Measurements from ENCODE around the gene PLEKHA6. TPM values are rescaled to one million over a fixed set of nuclear protein-coding genes. Genes with fewer than 3 reads are reported as not detected.

PLEKHA6 gene
- total and polyA plus RNA-seq, 2 donors (not counting 1 experiment from before 2014, with no cell fraction given): 0.31 to 0.47 TPM

GRCh38 chr1:204367193-204367858 is 7.6 kb upstream of the PLEKHA6 start:
- Mint-ChIP-seq H3K27me3 (peaks cover 43% of the 10 kb centered on the region), H3K4me1 (peaks cover 8% of the 10 kb centered on the region), H3K9me3 (ENCODE audit: insufficient read depth) (no peaks in the 10 kb centered on the region), H3K27ac (no peak overlapping the region), H3K4me3 (no peak overlapping the region)
- no peaks in the 10 kb centered on the region for H4K20me1 ChIP-seq (ENCODE audit: control insufficient read depth, insufficient read depth, low read length, poor library complexity, severe bottlenecking)
- 93% methylated on average over 13 of the region's 16 CpGs for WGBS (ENCODE audit: insufficient coverage)
- DNase-seq: no peak
- H3K27ac ChIP-seq (ENCODE audit: low read length in 2 of 2): no peak overlapping the region
- CTCF ChIA-PET: interaction anchor here (1.0 to 1.5 kb wide), 3 partner anchors 22 to 109 kb away, joined by 3 to 4 read pairs (median 3); no protein-coding TSS in a partner anchor
- H3K79me2 ChIP-seq (ENCODE audit: control insufficient read depth, insufficient read depth, low read length): no peaks in the 10 kb centered on the region
- peaks cover 0 to 6% (median 0%) of the 10 kb centered on the region in 3 donors for H3K9me3 ChIP-seq (ENCODE audit: control extremely low read depth in 1 of 3, control insufficient read depth in 2 of 3, insufficient read depth in 1 of 3, low read length in 2 of 3)
- H3K4me2 ChIP-seq (replicated peaks; ENCODE audit: low read depth, low read length, poor library complexity, severe bottlenecking): no peak overlapping the region
- H3K4me3 ChIP-seq (ENCODE audit: control extremely low read depth in 1 of 5, extremely low read depth in 1 of 5, insufficient read depth in 1 of 5, low read depth in 2 of 5, low read length in 4 of 5): no peak overlapping the region
- H3K27me3 ChIP-seq (replicated peaks in 1 of 4; ENCODE audit: control extremely low read depth in 1 of 4, control insufficient read depth in 3 of 4, insufficient read depth in 4 of 4, low read length in 3 of 4): peaks cover 0 to 19% (median 4%) of the 10 kb centered on the region in 4 experiments
- ATAC-seq (ENCODE audit: low read depth): no peak
- peaks cover 4 to 14% of the 10 kb centered on the region in 2 donors for H3K4me1 ChIP-seq (ENCODE audit: control insufficient read depth in 2 of 2, insufficient read depth in 2 of 2, low read length in 2 of 2)
- intact Hi-C loops (cut with micrococcal nuclease): loop anchor here (10.0 kb wide), 1 partner anchor 863 kb away; no protein-coding TSS in a partner anchor
- POLR2A ChIA-PET: no interaction called here
- H3K36me3 ChIP-seq (replicated peaks in 1 of 2; ENCODE audit: control extremely low read depth in 1 of 2, control insufficient read depth in 1 of 2, extremely low read depth in 1 of 2, insufficient read depth in 2 of 2, low read length in 1 of 2): no peaks in the 10 kb centered on the region
- no peak overlapping the region for H3K9ac ChIP-seq (ENCODE audit: low read length)
- no peak for TF ChIP-seq CTCF (IDR thresholded peaks at IDR 0.05)
- TF ChIP-seq EZH2 (IDR thresholded peaks at IDR 0.05; ENCODE audit: borderline replicate concordance, insufficient read depth, low read depth, low read length, poor library complexity, severe bottlenecking): no peak
- no peak overlapping the region for H2AFZ ChIP-seq (ENCODE audit: insufficient read depth, low read depth, low read length, poor library complexity, severe bottlenecking)

GRCh38 chr1:204366759-204367158 is 7.0 kb upstream of the PLEKHA6 start:
- H3K4me3 Mint-ChIP-seq: no peak overlapping the region
- POLR2A ChIA-PET: no interaction called here
- no peaks in the 10 kb centered on the region for H4K20me1 ChIP-seq (ENCODE audit: control insufficient read depth, insufficient read depth, low read length, poor library complexity, severe bottlenecking)

More at GRCh38 chr1:204366759-204367158, 7.0 kb upstream of the PLEKHA6 start:
- H3K27me3 ChIP-seq (replicated peaks in 1 of 4; ENCODE audit: control extremely low read depth in 1 of 4, control insufficient read depth in 3 of 4, insufficient read depth in 4 of 4, low read length in 3 of 4): peaks cover 0 to 15% (median 4%) of the 10 kb centered on the region in 4 experiments
- H3K27me3 Mint-ChIP-seq: peaks cover 38% of the 10 kb centered on the region
- no peak overlapping the region for H3K27ac ChIP-seq (ENCODE audit: low read length in 2 of 2)
- no peak overlapping the region for H3K4me3 ChIP-seq (ENCODE audit: control extremely low read depth in 1 of 5, extremely low read depth in 1 of 5, insufficient read depth in 1 of 5, low read depth in 2 of 5, low read length in 4 of 5)
- DNase-seq (no peak), ATAC-seq (ENCODE audit: low read depth) (no peak)
- H2AFZ ChIP-seq (ENCODE audit: insufficient read depth, low read depth, low read length, poor library complexity, severe bottlenecking): no peak overlapping the region
- peaks cover 4 to 14% of the 10 kb centered on the region in 2 donors for H3K4me1 ChIP-seq (ENCODE audit: control insufficient read depth in 2 of 2, insufficient read depth in 2 of 2, low read length in 2 of 2)
- H3K9me3 Mint-ChIP-seq (ENCODE audit: insufficient read depth): no peaks in the 10 kb centered on the region
- H3K4me1 Mint-ChIP-seq: peaks cover 8% of the 10 kb centered on the region
- H3K4me2 ChIP-seq (replicated peaks; ENCODE audit: low read depth, low read length, poor library complexity, severe bottlenecking): no peak overlapping the region
- H3K27ac Mint-ChIP-seq: no peak overlapping the region
- WGBS (ENCODE audit: insufficient coverage): 91% methylated on average over 6 of the region's 7 CpGs
- intact Hi-C loops (cut with micrococcal nuclease): loop anchor here (10.0 kb wide), 1 partner anchor 862 kb away; no protein-coding TSS in a partner anchor
- CTCF ChIA-PET: interaction anchor here (1.0 to 1.5 kb wide), 3 partner anchors 22 to 108 kb away, joined by 3 to 4 read pairs (median 3); no protein-coding TSS in a partner anchor
- no peaks in the 10 kb centered on the region for H3K36me3 ChIP-seq (replicated peaks in 1 of 2; ENCODE audit: control extremely low read depth in 1 of 2, control insufficient read depth in 1 of 2, extremely low read depth in 1 of 2, insufficient read depth in 2 of 2, low read length in 1 of 2)
- peaks cover 0 to 6% (median 0%) of the 10 kb centered on the region in 3 donors for H3K9me3 ChIP-seq (ENCODE audit: control extremely low read depth in 1 of 3, control insufficient read depth in 2 of 3, insufficient read depth in 1 of 3, low read length in 2 of 3)
- H3K79me2 ChIP-seq (ENCODE audit: control insufficient read depth, insufficient read depth, low read length): no peaks in the 10 kb centered on the region
- TF ChIP-seq CTCF (IDR thresholded peaks at IDR 0.05) (no peak), EZH2 (IDR thresholded peaks at IDR 0.05; ENCODE audit: borderline replicate concordance, insufficient read depth, low read depth, low read length, poor library complexity, severe bottlenecking) (no peak)
- no peak overlapping the region for H3K9ac ChIP-seq (ENCODE audit: low read length)
